HG03108 (cell line): ENCODE measurements around the gene ATG2B.
"Not testable (repeated sequence)": the region's sequence is repeated elsewhere in the genome, so short reads cannot be mapped to it uniquely, and the experiment has no call there.

ENCODE experiments used
- ATAC-seq: cut with Tn5 transposase; IDR thresholded peaks from one replicate; pipeline ENCODE4 v1.9.1; 2021; ENCODE audit warnings: moderate library complexity; ENCODE audit not compliant: unreplicated experiment

The ATG2B gene

DNA sequence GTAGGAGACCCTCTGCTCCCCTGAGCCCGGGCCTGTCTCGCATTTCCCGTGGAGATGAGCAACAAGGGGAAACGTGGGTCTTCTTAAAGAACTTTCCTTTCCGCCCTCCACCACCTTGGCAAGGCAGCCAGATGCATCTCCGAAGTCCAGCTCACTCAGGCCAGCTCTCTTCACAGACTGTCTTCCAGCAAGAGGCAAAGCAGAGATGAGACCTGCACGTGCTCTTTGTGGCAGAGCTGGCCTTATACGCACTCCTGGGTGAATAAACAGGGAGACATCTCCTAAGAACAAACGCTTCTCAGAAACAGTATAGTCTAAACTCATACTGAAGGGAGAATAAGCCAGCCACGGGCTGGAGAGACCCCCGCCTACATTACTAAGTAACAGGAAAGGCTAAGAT, 108.5 kb downstream of the ATG2B start:
- no peak for ATAC-seq

DNA sequence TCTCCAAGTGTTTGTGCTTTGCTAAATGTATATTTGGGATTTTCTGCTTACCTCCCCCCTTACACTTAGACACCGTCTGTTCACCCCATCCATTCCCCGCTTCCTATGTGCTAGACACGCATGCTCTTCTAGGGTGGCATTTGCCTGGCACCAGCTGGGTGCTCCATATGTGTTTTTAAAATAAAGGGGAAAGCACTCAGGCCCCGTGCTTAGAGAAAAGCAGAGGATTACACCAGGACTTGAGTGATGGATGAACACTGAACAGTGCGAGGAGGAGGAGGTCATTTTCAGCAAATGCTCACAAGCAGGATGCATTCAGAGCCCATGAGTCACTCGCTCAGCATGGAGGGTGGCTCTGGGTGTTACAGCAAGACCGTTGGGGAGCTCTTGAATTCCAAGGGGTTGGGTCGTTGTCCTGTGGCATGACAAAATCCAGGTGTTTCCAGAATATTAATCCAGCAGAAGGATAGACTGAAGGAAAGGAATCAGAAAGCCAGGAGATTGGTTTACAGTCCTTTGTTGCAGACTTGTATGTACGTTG, 110.1 kb downstream of the ATG2B start:
- no peak for ATAC-seq

DNA sequence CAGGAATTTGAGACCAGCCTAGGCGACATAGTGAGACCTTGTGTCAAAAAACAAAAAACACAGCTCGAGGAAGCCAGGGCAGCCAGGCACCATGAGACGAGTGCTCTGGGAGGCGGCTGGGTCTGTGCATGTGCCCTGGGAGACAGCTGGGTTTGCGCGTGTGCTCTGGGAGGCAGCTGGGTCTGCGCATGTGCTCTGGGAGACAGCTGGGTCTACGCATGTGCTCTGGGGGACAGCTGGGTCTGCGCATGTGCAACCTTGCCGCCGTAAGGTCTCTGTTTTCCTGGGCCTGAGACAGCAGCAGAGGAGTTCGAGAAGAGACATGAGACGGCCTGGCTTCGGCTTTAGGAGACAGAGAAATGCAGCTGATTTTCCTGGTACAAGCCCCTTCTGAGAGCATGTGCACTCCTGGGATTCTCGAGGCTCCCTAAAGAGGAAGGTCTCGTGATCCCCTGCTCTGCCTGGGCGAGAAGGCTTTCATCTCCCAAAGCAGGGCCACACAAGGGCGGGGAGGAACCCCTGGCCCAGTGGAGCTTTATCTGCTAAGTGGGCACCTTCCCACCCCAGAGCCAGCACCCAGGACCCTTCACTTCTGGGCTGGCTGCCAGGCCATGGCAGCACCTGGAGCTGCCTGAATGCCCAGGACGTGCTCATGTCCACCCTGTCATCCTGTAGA, 110.7 kb downstream of the ATG2B start:
- ATAC-seq, result no peak

DNA sequence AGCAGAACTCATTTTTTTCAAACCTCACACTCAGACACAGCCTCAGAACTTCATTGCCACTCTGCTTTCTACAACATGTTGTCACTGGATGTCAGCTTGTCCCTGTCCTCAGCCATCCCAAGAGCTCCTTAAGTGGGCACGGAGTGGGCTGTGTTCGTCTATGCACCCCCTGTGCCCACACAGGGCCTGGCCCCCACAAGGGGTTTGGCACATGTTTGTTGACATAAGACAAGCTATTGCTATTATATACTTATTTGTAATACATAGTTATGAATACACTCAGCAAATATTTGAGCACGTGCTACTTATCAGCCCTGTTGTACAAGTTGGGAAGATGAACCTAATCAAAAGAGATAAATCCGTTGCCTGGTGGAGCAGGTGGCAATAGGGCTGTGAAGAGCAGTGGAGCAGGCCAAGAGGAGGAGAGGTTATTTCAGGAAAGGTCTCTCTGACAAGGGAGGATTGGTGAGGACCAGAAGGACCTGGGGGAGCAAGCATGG, 111.4 kb downstream of the ATG2B start:
- no peak for ATAC-seq

DNA sequence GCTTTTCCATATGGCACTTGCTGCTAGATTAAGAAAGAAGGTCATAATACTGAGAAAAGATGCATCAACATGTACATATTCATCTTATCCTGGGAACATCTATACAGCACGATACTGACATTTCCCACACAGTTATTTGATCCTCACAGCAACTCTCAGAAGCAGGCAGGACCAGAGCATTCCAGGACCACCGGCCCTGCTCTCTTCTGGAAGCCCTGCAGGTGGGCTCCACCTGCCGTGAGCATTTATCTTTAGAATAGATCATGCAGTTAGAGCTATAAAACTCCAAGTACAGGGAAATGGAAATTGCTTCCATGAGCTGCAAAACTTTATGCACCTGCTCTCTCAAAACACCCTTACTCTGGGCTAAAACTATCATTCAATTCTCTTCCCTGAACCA, 112.7 kb downstream of the ATG2B start:
- no peak for ATAC-seq

DNA sequence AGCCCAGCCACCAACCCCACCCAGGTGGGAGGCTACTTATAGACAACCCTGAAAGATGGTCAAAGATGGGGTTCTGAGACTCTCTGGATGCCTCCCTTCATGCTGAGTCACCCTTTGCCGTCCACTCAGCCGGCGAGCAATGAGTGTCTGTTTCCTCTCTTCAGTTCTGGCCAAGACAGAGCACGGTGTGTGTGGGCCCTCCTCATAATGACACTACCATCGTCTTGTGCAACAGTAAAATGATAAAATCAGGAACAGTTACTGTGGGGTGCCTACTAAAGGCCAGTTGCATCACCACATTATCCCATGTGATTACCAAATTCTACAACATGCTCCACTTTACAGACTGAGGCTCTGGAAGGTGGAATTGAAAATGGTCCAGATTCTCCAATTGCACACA, 114.1 kb downstream of the ATG2B start:
- no peak for ATAC-seq

DNA sequence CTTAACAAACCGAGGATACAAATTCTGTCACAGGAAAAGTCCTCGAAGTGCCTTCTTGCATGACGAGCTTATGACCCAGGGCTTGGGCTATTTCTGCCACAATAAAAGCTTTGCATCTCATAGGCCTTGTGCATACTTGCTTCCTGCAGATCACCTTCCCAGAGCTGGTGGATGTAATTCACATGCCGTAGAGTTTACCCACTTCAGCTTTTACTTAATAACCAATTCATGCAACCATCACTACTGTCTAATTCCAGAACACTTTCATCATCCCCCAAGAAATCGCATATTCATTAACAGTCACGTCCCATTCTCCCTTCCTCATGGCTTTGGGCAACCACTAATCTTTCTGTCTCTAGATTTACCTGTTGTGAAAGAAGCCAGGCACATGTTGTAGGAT, 116.1 kb downstream of the ATG2B start:
- ATAC-seq, result no peak

DNA sequence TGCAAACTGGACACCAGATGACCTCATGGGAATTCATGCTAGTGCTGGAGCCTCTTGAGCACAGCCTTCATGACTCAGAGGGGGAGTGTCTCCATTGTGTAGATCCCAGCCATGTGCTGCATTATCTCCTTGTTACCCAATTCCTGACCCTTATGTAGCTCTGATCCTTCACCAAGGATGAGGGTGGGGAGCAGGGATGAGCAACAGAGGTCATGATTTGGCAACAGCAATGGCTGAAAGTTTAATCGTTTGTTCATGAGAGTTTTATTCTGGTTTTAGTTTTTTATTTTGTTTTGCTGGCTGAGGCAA, 116.6 kb downstream of the ATG2B start:
- no peak for ATAC-seq

DNA sequence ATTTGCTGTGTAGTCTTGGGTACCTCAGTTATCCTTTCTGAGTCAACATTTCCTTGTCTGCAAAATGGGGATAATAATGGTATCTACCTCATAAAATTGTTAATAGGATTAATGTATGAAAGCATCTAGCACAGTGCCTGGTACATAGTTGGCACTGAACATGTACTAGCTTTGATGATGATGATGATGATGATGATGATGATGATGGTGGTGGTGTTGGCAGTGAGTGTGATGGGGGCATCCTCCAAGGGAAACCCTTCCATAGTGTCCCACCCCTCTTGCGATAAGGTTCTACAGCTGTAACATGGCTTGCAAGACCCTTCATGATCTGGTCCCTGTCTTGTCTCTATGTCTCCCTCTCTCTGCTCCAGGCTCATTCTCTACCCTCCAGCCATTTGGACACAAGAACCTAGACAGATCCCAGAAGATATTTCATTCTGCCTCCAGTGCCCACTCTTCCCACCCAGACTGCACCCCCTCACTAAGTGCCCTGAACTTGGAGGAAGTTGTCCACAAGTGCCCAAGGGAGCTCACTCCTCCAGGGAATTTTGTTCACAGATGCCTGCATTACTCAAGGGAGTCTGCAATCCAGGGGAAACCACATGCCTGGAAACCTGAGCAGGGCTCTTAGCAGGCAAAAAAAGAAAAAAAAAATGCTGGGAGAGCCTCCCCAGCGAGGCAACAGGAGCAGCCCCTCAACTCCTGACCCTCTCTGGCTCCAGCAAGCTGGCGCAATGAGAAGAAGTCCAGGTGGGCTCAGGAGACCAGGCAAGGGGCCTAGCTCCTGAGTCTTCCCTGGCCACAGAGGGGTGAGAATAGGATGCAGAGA, 117.2 kb downstream of the ATG2B start:
- no peak for ATAC-seq

DNA sequence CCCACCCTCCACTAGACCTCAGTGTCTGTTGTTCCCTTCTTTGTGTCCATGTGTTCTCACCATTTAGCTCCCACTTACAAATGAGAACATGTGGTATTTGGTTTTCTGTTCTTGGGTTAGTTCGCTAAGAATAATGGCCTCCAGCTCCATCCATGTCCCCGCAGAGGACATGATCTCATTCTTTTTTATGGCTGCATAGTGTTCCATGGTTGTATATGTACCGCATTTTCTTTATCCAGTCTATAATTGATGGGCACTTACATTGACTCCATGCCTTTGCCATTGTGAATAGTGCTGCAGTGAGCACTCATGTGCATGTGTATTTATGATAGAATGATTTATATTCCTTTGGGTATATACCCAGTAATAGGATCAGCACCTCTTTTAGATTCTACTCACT, 118.1 kb downstream of the ATG2B start:
- not testable (repeated sequence) for ATAC-seq

DNA sequence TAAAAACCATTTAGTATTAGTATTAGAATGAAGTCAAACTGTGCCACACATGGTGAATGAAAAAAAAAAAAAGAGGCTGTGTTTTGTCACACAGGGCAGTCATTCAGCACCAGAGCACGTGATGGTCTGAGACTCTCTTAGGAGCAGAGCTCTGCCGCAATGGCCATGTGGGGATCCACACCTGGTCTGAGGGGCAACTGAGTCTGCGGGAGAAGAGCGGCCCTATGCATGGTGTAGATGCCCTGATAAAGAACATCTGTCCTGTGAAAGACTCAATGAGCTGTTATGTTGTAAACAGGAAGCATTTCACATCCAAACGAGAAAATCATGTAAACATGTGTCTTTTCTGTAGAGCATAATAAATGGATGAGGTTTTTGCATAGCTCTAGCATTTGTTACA, 119.4 kb downstream of the ATG2B start:
- no peak for ATAC-seq

DNA sequence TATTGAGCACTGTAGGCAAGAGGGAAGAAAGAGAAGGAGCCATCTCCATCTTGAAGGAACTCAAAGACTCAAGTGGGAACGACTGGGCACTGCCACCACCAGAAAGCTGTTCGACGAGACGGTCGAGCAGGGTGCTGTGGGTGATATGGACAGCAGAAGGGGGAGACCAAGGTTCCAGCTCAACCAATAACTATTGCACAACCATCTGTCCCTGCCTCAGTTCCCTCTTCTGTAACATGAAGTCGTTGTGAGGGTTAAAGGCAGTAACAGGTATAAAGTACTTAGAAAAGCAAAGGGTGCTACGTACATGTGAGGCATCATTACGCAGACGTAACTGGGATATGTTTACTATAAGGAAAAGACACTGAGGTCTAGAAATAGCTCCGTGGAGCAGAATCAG, 121.0 kb downstream of the ATG2B start:
- no peak for ATAC-seq

DNA sequence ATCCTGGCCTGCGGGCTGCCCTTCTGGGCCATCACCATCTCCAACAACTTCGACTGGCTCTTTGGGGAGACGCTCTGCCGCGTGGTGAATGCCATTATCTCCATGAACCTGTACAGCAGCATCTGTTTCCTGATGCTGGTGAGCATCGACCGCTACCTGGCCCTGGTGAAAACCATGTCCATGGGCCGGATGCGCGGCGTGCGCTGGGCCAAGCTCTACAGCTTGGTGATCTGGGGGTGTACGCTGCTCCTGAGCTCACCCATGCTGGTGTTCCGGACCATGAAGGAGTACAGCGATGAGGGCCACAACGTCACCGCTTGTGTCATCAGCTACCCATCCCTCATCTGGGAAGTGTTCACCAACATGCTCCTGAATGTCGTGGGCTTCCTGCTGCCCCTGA, 122.5 kb downstream of the ATG2B start:
- ATAC-seq, result no peak

DNA sequence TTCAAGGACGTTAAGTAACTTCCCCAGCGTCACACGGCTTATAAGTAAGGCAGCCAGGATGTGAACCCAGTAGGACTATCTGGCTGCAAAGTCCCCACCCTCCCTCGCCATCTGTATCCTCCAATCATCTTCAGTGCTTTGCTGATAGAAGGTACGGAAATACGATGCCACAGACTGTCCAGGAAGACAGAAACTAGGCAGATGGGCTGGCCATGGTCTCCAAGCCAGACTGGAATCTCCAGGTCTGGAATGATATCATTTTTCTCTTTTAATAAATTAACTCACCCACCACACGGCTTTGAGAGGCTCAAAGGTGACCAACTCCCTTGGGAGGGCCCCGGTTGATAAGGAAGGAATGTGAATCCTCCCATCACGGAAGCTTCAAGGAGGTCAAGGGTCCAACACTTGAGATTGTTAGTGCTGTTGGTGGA, 123.4 kb downstream of the ATG2B start:
- no peak for ATAC-seq

DNA sequence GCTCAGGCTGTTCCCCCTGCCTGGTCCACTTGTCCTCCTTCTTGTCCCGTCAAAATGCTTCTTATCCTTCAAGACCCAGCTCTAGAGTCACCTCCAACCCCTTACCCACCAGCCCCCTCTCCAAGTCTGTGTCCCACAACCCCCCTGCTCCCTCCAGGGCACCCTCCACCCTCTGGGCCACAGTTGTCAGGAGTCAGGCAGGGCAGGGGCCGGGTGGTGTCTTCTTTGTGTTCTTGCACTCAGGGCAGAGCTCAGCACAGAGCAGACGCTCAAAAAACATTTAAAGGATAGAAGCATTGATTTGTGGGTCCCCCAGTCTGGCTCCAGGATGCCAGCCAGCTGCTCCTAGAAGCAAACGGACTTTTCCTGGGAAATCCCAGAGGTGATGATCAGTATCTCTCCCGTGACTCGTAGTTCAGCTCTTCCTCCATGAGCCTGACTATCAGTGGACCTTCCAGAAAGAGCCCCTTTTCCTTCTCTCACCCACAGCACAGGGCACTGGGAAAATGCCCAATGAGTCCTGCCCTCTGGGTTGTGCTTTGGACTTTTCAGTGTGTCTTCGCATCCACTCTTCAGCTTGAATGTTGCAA, 124.4 kb downstream of the ATG2B start:
- no peak for ATAC-seq

DNA sequence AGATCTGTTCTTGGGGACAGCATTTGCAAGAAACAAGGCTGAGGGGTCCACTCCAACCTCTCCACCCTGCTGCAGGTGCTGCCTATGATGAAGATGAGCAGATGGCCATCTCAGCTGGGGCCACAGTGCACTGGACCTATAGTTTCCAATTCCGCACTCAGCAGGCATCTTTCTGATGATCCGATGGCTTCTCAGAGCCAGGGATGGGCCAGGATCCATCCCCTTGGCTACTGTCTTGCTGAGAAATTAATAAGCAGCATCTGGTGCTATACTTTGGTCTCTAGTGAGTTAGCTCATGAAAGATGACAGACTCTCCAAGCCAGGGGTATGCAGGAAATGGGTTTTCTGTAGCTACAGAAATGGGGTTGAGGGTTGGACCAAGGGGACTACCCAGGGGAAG, 125.5 kb downstream of the ATG2B start:
- ATAC-seq, result no peak

DNA sequence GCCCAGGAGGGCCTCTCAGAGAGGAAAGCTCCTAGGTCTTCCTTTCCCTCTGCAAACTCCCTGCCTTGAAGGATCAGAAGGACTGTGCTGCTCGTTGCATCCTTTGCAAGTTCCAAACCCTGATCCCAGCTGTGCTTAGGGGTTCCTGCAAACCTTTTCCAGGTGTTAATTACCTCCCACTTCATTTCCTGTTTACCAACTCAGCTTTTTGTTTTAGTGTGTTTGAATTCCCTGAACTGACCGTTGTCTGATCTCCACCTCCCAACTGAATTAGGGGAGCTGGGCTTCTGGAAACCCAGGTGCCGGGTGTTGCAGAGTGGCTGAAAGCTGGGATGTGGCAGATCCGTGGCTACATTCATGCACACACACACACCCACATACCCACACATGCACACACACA, 127.7 kb downstream of the ATG2B start:
- no peak for ATAC-seq

DNA sequence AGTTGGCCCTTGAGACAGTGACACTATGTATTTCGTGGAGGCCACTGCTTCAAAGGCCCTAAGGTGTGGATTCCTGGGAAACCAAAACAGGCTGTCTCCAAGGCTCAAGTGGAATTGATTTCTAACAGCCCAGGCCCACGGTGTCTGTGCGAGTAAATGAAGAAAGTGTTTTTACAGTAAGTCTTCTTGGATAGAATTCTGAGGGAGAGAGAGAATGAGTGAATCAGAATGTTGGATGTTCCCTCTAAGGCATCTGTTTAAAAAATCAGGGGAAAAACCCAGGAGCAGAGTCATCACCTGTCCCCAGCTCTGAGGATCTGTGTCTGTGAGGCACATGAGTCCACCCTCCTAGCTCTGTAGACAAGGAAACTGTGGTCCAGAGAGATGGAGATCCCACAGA, 129.5 kb downstream of the ATG2B start:
- ATAC-seq, result no peak

DNA sequence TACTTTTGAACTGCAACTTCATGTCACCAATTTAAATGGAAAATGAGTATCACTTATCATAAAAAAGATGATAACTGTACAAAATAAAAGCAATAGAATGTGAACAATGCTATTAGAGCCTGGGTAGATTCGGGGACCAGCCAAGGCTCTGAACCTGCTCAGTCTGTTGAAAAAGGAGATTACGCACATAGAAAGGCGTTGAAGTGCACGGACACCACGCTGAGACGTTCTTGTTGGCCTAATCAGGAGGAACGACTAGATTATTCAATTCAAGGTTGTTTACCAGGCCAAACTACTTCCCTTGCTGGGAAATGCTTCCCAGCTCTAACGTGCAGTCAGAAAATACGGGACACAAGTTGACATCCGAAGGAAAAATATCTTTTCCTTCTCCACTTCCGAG, 130.6 kb downstream of the ATG2B start:
- ATAC-seq, result no peak

DNA sequence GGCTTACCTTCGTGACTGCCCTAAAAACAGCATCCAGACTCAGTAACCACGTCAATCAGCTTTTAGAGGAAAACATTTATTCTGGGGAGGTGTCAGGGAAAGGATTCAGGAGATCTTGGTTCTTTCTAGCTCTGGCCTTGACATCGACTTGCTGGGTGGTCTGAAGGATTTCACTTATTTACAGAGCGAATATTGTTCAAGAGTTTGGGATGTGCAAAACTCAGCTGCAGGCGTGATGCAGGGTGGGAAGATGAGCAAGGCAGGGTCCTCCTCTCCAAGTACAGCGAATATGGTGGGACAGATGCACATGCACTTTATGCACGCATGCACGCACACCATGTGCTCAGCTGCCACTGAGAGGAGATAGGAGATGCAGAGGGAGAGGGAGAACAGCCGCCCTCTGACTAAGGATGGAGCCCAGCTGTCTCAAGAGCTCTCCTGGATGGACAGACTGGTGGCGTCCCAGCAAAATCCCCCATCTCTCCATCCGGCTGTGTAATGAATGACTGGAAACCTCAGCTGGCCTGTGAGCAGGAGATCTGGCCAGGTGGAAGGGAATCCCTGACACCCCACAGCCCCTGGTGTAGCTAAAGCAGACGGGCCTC, 131.5 kb downstream of the ATG2B start:
- ATAC-seq, result no peak

DNA sequence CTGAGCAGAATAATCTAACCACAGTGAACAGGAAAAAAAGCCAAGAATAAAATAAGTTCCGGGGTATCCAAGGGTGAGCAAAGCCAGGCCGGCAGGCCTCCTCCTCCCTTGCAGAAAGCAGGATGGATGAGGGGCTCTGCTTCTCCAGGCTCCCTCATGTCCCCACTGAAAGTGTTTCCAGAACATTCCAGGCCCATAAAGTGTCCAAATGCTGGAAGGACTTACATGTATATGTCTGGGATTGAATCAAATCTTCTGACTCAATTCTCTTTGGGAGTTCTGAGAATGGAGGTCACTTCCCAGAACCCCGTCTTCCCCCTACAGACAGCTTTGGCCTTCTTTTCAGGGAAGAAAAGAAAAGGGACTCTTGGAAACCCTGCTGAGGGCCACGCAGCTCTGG, 132.1 kb downstream of the ATG2B start:
- no peak for ATAC-seq

DNA sequence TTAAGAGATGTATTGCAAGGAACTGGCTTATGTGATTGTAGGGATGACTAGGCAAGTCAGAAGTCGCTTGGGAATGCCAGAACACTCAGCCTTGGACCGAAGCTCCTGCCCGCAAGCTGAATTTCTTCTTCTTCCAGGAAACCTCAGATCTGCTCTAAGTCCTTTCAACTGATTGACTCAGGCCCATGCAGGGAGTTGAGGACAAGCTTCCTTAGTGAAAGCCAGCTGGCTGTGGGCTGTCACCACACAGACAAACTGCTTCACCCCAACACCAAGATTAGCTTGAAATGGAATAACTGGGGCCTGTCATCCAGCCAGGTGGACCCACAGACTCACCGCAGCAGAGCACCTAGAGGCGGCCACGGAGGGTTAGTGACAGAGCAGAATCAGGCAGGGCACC, 133.8 kb downstream of the ATG2B start:
- ATAC-seq, result no peak
